ENCODE data around the gene DDX23. TPM values are rescaled to one million over a fixed set of nuclear protein-coding genes. Genes with fewer than 3 reads are reported as not detected.
A peak's percentile ranks its signal among the peaks of the same experiment; 100 is the strongest.
"Not testable (repeated sequence)": the region's sequence is repeated elsewhere in the genome, so short reads cannot be mapped to it uniquely, and the experiment has no call there.

The DDX23 gene
- total RNA-seq, 1 experiment from 2014 or later: 151 TPM

DNA sequence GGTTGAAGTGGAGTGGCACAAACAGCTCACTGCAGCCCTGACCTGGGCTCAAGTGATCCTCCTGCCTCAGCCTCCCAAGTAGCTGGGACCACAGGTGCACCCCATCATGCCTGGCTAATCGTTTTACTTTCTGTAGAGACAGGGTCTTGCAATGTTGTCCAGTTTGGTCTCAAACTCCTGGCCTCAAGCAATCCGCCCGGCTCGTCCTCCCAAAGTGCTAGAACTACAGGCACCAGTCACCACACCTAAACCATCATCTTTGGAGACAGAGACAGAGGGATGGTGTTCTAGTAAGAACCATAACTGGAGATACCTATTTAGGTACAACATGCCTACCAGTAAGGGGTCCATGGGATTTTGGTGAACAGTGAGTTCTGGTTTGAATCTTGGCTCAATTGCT lies 2.5 kb upstream of the DDX23 start:
- TF ChIP-seq, protein P1, sequence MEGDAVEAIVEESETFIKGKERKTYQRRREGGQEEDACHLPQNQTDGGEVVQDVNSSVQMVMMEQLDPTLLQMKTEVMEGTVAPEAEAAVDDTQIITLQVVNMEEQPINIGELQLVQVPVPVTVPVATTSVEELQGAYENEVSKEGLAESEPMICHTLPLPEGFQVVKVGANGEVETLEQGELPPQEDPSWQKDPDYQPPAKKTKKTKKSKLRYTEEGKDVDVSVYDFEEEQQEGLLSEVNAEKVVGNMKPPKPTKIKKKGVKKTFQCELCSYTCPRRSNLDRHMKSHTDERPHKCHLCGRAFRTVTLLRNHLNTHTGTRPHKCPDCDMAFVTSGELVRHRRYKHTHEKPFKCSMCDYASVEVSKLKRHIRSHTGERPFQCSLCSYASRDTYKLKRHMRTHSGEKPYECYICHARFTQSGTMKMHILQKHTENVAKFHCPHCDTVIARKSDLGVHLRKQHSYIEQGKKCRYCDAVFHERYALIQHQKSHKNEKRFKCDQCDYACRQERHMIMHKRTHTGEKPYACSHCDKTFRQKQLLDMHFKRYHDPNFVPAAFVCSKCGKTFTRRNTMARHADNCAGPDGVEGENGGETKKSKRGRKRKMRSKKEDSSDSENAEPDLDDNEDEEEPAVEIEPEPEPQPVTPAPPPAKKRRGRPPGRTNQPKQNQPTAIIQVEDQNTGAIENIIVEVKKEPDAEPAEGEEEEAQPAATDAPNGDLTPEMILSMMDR (IDR thresholded peaks at IDR 0.05; ENCODE audit: insufficient read depth in 1 of 2, low read depth in 1 of 2, low read length in 1 of 2, severe bottlenecking in 1 of 2, unreplicated experiment in 1 of 2): no peak
- Histone ChIP-seq H3K27me3 (replicated peaks; ENCODE audit: control insufficient read depth, insufficient read depth, low read length) (no peaks in the 10 kb centered on the region), H3K4me1 (peaks cover 8% of the 10 kb centered on the region), H3K9me3 (no peaks in the 10 kb centered on the region), H3K36me3 (ENCODE audit: control insufficient read depth, insufficient read depth, low read length) (no peaks in the 10 kb centered on the region), H3K4me3 (ENCODE audit: low read depth, low read length) (no peak overlapping the region)
- Mint-ChIP-seq H3K36me3 (ENCODE audit: insufficient read depth, unreplicated experiment) (peaks cover 16% of the 10 kb centered on the region), H3K4me3 (ENCODE audit: unreplicated experiment) (no peak overlapping the region), H3K9me3 (ENCODE audit: unreplicated experiment) (no peaks in the 10 kb centered on the region), H3K4me1 (ENCODE audit: low read depth, unreplicated experiment) (peaks cover 25% of the 10 kb centered on the region), H3K27ac (ENCODE audit: unreplicated experiment) (no peak overlapping the region), H3K27me3 (ENCODE audit: insufficient read depth, unreplicated experiment) (no peaks in the 10 kb centered on the region)
- CTCF ChIA-PET: interaction anchor here (8.2 kb wide), 1 partner anchor 36 kb away, joined by 321 read pairs; no protein-coding TSS in a partner anchor
- POLR2A ChIA-PET: interaction anchor here (1.9 kb wide), 1 partner anchor 36 kb away, joined by 6 read pairs; no protein-coding TSS in a partner anchor
- intact Hi-C loops (cut with micrococcal nuclease; ENCODE audit: unreplicated experiment): no loop called here
- no peak for DNase-seq
- no TSS peak for BruUV-seq (replicated peaks)

DNA sequence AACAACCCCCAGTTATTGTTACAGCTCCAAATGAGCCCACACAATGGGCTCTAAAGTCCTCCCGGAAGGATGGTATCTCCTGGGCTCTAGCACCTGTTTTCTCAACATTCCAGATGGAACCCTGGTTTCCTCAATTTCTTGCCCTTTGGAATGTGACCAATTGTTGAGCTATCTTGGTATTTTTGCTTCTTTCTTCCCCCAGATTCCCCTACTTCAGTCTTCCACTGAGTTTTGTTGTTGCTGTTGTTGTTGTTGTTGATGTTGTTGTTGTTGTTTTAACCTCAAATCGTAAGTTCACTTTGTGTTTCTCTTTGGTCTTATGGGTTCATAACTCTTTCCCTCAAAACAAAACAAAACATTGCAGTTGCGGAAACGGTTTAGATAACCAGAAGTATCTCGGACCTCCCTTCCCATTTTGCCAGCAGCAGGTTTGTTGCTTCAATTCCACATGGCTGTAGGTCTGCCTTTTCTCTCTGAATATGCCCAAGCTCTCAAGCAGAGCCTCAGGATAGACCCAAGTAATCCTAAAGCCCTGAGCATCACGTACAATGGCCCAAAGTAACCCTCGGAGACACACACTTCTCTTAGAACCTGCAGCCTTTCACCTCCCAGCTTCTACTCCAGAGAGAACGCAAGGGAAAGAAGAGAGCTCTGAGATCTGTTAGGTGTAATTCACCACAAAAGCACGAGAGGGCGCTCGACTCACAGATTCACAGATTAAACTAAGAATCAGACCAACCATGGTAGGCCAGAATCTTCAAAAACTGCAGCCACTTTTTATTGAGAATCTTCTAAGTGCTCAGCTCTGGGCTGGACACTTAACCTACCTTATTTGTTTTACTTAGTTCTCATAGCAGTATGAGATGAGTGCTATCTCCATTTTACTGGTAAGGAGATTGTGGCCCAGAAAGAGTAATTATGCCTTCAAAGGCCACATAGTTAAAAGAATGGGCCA lies 1.0 kb upstream of the DDX23 start:
- H3K9me3 ChIP-seq: no peaks in the 10 kb centered on the region
- peak; percentile 89 to 91 for DNase-seq
- no peaks in the 10 kb centered on the region for H3K36me3 ChIP-seq (ENCODE audit: control insufficient read depth, insufficient read depth, low read length)
- peak overlapping the region; percentile 75 for H3K4me3 ChIP-seq (ENCODE audit: low read depth, low read length)
- ChIA-PET CTCF (interaction anchor here (0.5 to 8.2 kb wide), 37 partner anchors 10 to 258 kb away, joined by 3 to 321 read pairs (median 4); partner anchors contain the start of genes ADCY6, ARF3, DDN and FKBP11), POLR2A (interaction anchor here (0.7 to 2.6 kb wide), 10 partner anchors 12 to 83 kb away, joined by 3 to 75 read pairs (median 4); partner anchors contain the start of genes ADCY6, FKBP11 and RND1)
- intact Hi-C loops (cut with micrococcal nuclease; ENCODE audit: unreplicated experiment): loop anchor here (1.0 to 2.0 kb wide), 7 partner anchors 30 to 142 kb away; partner anchors contain the start of gene WNT1
- no peaks in the 10 kb centered on the region for H3K27me3 ChIP-seq (replicated peaks; ENCODE audit: control insufficient read depth, insufficient read depth, low read length)
- peak overlapping the region; percentile 99 for H3K27ac Mint-ChIP-seq (ENCODE audit: unreplicated experiment)
- H3K4me1 ChIP-seq: peaks cover 8% of the 10 kb centered on the region
- H3K4me1 Mint-ChIP-seq (ENCODE audit: low read depth, unreplicated experiment): peaks cover 25% of the 10 kb centered on the region
- TF ChIP-seq, protein P1 (IDR thresholded peaks at IDR 0.05; ENCODE audit: insufficient read depth in 1 of 2, low read depth in 1 of 2, low read length in 1 of 2, severe bottlenecking in 1 of 2, unreplicated experiment in 1 of 2): peak; percentile 79 to 95
- H3K4me3 Mint-ChIP-seq (ENCODE audit: unreplicated experiment): peak overlapping the region; percentile 99
- H3K9me3 Mint-ChIP-seq (ENCODE audit: unreplicated experiment): no peaks in the 10 kb centered on the region
- BruUV-seq (replicated peaks): no TSS peak
- H3K27me3 Mint-ChIP-seq (ENCODE audit: insufficient read depth, unreplicated experiment): no peaks in the 10 kb centered on the region
- H3K36me3 Mint-ChIP-seq (ENCODE audit: insufficient read depth, unreplicated experiment): peaks cover 16% of the 10 kb centered on the region

DNA sequence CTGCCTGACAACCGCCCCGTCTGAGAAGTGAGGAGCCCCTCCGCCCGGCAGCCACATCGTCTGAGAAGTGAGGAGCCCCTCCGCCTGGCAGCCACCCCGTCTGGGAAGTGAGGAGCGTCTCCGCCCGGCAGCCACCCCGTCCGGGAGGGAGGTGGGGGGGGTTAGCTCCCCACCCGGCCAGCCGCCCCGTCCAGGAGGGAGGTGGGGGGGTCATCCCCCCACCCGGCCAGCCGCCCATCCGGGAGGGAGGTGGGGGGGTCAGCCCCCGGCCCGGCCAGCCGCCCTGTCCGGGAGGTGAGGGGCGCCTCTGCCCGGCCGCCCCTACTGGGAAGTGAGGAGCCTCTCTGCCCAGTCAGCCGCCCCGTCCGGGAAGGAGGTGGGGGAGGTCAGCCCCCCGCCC lies 9.9 kb downstream of the DDX23 start:
- POLR2A ChIA-PET; H3K4me1 ChIP-seq; H3K4me1 Mint-ChIP-seq (ENCODE audit: low read depth, unreplicated experiment); H3K9me3 Mint-ChIP-seq (ENCODE audit: unreplicated experiment); intact Hi-C loops (cut with micrococcal nuclease; ENCODE audit: unreplicated experiment); H3K27me3 ChIP-seq (replicated peaks; ENCODE audit: control insufficient read depth, insufficient read depth, low read length); BruUV-seq (replicated peaks); H3K4me3 Mint-ChIP-seq (ENCODE audit: unreplicated experiment); H3K9me3 ChIP-seq; H3K4me3 ChIP-seq (ENCODE audit: low read depth, low read length); CTCF ChIA-PET; DNase-seq; H3K27ac Mint-ChIP-seq (ENCODE audit: unreplicated experiment); H3K27me3 Mint-ChIP-seq (ENCODE audit: insufficient read depth, unreplicated experiment): not testable (repeated sequence)
- H3K36me3 Mint-ChIP-seq (ENCODE audit: insufficient read depth, unreplicated experiment): peaks cover 96% of the 10 kb centered on the region
- peaks cover 15% of the 10 kb centered on the region for H3K36me3 ChIP-seq (ENCODE audit: control insufficient read depth, insufficient read depth, low read length)
